ENCODE data around the gene APOM.

GRCh38 chr6:31615748-31616147 lies 39.9 kb upstream of the APOM start:
- TF ChIP-seq TOX (CRISPR knock-in tag; IDR thresholded peaks at IDR 0.05; ENCODE audit: borderline replicate concordance) (no peak), CREB5 (CRISPR knock-in tag; IDR thresholded peaks at IDR 0.05; ENCODE audit: low read depth) (no peak), PPARA (CRISPR knock-in tag; IDR thresholded peaks at IDR 0.05; ENCODE audit: borderline replicate concordance) (no peak), OSR1 (CRISPR knock-in tag; IDR thresholded peaks at IDR 0.05) (no peak), ESRRG (CRISPR knock-in tag; IDR thresholded peaks at IDR 0.05) (no peak), ZC3H10 (CRISPR knock-in tag; IDR thresholded peaks at IDR 0.05) (no peak), POU6F1 (CRISPR knock-in tag; IDR thresholded peaks at IDR 0.05; ENCODE audit: borderline replicate concordance, low read depth) (no peak), ARNTL (CRISPR knock-in tag; IDR thresholded peaks at IDR 0.05; ENCODE audit: borderline replicate concordance, low read depth) (no peak), RARB (CRISPR knock-in tag; IDR thresholded peaks at IDR 0.05) (no peak)
- TF ChIP-seq, protein P1, sequence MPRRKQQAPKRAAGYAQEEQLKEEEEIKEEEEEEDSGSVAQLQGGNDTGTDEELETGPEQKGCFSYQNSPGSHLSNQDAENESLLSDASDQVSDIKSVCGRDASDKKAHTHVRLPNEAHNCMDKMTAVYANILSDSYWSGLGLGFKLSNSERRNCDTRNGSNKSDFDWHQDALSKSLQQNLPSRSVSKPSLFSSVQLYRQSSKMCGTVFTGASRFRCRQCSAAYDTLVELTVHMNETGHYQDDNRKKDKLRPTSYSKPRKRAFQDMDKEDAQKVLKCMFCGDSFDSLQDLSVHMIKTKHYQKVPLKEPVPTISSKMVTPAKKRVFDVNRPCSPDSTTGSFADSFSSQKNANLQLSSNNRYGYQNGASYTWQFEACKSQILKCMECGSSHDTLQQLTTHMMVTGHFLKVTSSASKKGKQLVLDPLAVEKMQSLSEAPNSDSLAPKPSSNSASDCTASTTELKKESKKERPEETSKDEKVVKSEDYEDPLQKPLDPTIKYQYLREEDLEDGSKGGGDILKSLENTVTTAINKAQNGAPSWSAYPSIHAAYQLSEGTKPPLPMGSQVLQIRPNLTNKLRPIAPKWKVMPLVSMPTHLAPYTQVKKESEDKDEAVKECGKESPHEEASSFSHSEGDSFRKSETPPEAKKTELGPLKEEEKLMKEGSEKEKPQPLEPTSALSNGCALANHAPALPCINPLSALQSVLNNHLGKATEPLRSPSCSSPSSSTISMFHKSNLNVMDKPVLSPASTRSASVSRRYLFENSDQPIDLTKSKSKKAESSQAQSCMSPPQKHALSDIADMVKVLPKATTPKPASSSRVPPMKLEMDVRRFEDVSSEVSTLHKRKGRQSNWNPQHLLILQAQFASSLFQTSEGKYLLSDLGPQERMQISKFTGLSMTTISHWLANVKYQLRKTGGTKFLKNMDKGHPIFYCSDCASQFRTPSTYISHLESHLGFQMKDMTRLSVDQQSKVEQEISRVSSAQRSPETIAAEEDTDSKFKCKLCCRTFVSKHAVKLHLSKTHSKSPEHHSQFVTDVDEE (CRISPR knock-in tag; IDR thresholded peaks at IDR 0.05) = no peak
- TF ChIP-seq, protein P2, sequence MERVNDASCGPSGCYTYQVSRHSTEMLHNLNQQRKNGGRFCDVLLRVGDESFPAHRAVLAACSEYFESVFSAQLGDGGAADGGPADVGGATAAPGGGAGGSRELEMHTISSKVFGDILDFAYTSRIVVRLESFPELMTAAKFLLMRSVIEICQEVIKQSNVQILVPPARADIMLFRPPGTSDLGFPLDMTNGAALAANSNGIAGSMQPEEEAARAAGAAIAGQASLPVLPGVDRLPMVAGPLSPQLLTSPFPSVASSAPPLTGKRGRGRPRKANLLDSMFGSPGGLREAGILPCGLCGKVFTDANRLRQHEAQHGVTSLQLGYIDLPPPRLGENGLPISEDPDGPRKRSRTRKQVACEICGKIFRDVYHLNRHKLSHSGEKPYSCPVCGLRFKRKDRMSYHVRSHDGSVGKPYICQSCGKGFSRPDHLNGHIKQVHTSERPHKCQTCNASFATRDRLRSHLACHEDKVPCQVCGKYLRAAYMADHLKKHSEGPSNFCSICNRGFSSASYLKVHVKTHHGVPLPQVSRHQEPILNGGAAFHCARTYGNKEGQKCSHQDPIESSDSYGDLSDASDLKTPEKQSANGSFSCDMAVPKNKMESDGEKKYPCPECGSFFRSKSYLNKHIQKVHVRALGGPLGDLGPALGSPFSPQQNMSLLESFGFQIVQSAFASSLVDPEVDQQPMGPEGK (CRISPR knock-in tag; IDR thresholded peaks at IDR 0.05; ENCODE audit: borderline replicate concordance) = no peak

All from SK-N-SH treated with all-trans-retinoic acid at 6 μM for 48 hours (cell line).